NCI-H187 treated with DMSO at 0.1 percent for 48 hours (cell line): ENCODE data around the gene LZTS3.
A peak's percentile ranks its signal among the peaks of the same experiment; 100 is the strongest.
"Not testable (repeated sequence)": the region's sequence is repeated elsewhere in the genome, so short reads cannot be mapped to it uniquely, and the experiment has no call there.

ENCODE experiments used
- DNase-seq: peaks from one replicate; lab custom pipeline; 2025; lab: John Stamatoyannopoulos, UW

Gene LZTS3

DNA sequence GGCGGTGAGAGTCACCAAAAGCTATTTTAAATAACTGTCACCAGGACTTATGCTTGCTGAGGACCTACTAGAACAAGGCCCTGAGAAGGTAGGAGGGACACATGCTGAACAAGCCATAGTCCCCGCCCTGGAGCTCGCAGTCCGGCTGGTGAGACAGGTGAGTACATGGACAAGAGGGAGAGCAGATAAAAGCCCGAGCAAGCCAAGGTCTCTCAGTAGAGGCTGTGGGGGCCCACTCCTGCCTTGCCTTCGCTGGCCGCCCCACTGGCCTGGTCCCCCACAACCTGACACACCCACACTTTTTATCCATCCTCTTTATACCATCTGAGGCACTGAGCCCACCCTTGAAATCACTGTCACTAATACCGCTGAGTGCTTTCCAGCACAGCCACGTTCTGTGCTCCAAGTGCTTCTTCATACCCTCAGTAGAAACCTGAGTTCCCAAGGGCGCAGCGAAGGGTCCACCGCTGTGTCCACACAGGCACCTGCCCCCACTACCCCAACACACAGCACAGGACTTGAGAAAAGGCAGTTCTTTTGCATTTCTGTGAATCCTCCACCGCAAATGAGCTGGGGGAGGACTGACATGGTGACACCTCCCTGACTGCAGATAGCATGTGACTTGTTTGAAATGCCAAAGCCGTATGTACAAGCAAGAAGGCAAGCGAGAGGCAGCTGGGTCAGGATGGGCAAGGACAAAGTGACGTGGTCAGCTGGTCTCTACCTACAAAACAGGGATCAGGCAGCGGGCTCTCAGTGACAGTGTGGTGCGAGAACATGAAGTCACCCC lies 19.1 kb upstream of the LZTS3 start:
- DNase-seq, result no peak

DNA sequence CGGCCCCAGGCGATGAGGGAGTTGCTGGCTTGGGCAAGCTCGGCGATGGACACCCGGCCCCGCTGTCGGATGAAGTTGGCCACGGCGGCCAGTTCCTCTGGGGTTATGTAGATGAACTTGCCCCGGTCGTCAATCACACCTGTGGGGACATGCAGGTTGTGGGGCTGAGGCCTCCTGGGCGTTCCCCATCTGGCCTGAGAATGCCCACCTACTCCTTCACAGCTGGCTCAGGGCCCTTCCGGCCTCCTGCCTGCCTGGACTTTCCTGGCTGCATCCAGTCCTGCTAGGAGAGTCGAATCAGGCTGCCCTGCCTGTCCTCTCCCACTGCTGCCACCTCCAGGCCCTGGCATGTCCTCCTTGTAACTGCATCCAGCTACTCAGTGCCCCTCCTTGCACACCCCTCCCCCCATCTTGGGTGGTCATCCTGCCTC lies 17.3 kb upstream of the LZTS3 start:
- DNase-seq, result no peak

DNA sequence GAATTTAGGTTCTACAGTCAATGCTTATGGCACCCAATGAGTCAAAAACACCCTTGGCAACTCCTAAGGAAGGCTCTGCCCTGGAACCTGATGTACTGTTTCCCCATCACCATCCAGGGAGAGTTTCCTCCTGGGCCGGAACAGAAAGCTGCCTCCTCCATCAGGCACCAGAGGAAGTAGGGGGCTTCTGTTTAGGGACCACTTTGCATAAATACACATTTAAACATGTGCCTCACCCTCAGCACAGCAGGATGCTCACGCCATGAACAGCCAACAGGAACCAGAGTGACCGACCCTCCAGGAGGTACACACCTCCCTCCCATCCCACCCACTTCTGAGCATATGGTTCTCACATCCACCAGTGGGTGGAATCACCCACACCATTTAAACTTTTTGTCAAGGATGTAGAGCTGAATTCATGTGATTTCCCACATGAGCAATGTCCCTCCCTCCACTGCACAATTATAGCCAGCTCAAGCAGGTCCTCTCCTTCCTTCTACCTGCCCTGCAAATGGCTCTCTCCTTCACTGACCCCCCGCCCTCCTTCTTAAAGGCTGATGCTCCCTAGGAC lies 16.3 kb upstream of the LZTS3 start:
- no peak for DNase-seq

DNA sequence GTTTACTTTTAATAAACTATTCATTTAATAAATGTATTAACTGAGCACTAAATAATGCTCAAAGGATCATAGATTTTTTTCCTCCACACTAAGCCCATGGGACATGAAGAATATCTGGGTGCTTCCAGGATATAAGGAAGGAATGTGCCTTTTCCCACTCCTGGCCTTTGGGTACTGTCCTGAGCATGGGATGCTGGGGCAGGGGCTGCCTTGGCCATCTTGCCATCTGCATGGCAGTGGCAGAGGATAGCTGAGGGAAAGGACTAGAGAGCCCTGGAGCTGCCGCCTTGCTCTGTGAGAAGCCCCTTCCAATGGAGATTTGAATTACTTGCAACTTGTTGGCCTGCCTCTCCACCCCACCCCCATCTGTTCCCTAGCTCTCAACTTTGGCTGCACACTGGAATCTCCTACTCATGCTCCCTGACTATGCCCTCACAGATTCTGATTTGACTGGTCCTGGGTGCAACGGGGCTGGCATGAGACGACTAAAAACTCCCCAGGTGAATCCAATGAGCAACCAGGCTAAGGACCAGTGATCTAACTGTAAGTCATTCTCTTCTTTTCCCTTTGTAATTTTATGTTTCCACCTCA lies 15.6 kb upstream of the LZTS3 start:
- DNase-seq, result no peak

DNA sequence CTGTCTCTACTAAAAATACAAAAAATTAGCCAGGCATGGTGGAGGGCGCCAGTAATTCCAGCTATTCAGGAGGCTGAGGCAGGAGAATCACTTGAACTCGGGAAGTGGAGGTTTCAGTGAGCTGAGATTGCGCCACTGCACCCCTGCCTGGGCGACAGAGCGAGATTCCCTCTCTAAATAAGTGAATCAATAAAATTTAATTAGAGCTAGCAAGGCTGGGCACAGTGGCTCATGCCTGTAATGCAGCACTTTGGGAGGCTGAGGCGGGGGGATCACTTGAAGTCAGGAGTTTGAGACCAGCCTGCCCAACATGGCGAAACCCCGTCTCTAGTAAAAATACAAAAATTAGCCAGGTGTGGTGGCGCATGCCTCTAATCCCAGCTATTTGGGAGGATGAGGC lies 14.5 kb upstream of the LZTS3 start:
- not testable (repeated sequence) for DNase-seq

DNA sequence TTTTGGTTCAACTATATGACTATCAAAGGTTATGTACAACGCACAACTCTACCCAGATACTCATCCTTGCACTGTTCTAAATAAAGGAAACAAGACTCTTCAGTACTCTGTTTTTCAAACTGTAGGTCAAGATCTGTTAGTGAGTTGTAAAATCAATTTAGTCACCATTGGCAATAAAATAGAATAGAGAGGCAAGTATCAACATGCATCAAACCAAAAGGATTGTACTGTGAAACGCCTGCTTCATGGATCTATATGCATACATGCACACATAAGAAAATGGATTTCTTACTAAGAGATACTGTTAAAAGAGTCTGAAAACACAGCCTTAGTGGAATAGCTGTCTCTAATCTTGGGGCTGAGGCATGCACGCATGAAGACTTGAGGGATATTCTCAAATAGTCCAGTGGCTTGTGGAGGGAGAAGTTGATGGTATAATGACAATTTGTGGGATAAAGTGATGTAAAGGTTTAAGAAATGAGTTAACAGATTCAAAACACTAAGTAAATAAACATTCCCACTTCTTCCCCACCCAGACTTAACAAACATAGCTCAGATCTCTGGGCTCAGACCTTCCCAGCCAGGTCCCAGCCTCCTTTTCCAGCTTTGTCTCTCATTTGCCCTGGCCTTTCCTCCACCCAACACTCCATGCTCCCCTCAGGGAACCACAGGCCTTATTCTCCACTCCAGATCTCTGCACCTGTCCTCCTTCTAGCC lies 10.7 kb upstream of the LZTS3 start:
- peak; percentile 87 for DNase-seq

DNA sequence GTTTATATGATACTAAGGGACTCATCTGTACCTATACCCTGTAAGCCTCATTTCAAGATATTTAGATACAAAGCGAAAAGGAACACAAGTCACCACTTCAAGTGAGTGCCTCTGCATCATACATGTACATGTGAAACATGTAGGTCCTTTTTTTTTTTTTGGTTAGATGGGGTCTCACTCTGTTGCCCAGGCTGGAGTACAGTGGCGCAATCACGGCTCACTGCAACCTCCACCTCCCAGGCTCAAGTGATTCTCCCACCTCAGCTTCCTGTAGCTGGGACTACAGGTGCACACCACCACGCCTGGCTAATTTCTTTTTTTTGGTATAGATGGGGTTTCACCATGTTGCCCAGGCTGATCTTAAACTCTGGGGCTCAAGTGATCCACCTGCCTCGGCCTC lies 9.1 kb upstream of the LZTS3 start:
- not testable (repeated sequence) for DNase-seq

DNA sequence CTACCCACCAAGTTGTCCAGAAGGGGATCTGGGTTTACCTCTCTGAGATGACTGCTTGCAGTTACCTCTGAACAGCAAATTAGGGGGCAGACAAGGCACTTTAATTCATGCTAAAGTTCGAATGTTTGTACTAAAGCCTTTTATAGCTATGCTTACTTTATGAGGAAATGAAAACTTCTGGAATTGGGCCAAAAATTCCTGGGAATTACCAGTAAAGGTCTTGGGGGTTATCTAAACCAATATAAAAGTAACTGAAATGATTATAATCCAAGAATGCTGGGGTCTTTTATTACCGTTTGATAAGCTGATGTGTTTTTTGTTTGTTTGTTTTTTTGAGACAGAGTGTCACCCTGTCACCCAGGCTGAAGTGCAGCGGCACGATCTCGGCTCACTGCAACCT lies 7.9 kb upstream of the LZTS3 start:
- no peak for DNase-seq

DNA sequence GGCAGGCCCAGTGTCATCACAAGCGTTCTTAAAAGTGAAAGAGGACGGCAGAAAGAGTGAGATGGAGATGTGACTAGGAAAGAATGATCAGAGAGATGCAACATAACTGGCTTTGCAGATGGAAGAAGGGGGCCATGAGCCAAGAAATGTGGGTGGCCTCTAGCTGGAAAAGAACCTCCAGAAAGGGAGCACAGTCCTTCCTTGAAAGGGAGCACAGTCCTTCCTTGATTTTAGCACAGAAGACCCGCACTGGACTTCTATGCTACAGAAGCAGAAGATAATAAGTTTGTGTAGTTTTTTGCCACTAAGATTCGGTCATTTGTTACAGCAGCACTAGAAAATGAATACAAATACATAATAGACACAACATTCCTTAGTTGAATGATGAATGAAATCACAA lies 7.0 kb upstream of the LZTS3 start:
- no peak for DNase-seq

DNA sequence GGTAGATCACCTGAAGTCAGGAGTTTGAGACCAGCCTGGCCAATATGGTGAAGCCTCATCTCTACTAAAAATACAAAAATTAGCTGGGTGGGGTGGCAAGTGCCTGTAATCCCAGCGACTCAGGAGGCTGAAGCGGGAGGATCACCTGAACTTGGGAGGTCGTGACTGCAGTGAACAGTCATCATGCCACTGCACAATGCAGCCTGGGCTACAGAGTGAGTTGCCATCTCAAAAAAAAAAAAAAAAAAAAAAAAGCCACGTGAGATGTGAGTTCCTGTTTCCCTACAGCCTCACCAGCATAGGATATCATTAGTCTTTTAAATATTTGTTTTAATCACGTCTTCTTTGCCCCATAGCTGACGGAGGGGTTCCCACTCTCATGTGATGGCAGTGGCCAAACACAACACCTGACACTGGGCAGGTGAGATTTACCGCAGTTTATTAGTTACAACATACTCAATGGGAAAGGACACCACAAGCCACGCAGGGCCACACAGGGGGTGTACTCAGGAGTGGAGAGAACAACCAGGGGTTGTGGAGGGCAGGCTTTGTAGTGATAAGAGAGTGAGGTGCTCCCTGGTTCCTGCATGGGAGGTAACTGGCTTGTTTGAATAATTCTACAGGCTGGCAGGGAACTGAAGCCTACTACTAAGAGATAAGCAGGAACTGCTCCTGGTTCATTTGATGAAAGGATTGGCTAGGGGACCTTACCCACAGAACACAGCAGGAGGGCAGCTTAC lies 4.6 kb upstream of the LZTS3 start:
- no peak for DNase-seq

DNA sequence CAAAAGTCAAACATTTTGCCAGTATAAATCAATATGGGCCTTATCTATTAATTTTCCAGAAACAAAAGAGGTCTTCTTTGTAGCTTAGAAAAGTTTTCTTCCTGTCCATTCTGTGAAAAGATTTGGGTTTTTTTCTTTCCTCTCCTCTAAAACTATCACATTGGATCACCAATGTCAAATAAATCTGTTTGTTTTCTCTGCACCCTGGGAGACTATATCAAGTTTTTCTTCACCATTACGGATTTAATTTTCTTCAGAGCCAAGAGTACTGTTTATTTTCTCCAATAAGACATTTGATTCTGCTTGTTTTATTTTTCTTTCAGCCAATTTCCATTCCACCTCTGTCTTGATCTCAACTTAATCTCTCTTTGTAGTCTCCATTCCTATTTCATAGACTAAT lies 1.9 kb upstream of the LZTS3 start:
- DNase-seq, result no peak

DNA sequence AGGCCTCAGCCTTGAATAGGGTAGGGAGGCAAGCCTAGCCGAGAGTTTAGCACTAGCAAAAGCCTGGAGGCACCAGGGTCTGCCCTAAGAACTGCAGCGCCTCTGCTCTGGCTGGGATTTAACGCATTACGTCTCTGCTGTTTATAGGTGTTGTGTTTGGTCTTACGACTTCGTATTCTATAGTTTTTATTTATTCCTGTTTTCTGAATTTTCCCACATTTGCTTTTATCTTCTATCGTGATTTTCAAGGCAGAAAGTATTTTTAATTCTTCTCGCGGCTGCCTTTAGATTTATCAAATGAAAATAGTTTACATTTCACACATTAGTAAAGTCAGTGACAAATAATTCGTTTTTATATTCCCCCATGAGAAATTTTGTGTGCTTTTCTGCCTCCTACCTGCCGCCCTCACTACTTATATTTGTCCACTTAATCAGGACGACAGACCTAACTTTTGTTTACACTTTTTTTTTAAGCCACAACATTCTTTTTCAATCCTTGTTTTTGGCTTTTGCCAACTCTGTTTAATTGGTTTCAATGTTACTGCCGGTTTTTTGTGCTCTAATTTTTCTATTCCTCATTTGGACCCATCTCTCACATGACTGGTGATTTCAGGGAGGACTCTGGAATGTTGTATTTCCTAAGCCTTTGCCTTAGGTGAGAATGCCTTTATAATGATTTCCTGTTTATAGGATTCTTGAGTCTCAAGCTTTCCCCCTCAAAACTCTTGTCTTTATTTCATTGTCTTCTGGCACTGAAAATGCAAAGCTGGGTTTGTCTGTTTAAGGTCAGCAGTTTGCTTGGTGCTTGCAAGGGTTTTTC lies 1.3 kb upstream of the LZTS3 start:
- DNase-seq, result no peak

DNA sequence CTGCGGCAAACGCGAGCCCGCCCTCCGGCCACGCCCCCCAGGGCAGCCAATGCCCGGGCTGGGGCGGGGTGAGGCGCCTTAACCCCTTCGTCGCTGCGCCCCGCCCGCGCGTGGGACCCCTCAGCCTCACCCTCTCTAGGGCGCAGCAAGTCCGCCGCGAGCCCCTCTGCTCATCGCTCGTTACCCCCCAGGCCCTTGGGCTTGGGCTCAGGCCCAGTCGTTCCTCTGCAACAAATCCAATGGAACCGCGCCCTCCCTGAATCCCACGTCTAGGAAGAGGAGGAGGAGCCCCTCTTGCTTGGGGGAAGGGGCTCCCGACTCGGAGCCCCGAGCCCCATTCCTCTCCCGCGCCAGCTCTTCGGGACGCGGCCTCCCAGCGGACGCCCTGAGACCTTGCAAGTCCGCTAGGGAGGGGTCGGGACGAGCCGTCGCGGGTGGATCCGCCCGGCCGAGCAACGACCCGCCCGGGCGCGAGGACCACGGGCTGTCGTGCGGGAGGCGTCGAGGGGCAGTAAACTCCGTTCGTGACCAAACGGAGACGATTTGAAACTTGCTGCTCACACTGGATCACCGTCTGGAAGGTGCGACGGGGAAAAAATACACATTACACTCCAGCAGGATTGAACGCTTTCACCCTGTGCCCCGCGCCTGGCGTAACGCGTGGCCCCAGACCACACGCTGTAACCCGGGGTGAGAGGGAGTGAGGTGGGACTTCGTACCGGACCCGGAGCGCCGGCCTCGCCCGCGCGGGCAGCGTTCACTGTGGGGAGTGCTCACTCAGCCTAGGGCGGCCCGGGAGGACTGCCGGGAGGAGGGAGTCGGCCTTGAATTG lies 477 bp upstream of the LZTS3 start:
- DNase-seq, result peak; percentile 51

DNA sequence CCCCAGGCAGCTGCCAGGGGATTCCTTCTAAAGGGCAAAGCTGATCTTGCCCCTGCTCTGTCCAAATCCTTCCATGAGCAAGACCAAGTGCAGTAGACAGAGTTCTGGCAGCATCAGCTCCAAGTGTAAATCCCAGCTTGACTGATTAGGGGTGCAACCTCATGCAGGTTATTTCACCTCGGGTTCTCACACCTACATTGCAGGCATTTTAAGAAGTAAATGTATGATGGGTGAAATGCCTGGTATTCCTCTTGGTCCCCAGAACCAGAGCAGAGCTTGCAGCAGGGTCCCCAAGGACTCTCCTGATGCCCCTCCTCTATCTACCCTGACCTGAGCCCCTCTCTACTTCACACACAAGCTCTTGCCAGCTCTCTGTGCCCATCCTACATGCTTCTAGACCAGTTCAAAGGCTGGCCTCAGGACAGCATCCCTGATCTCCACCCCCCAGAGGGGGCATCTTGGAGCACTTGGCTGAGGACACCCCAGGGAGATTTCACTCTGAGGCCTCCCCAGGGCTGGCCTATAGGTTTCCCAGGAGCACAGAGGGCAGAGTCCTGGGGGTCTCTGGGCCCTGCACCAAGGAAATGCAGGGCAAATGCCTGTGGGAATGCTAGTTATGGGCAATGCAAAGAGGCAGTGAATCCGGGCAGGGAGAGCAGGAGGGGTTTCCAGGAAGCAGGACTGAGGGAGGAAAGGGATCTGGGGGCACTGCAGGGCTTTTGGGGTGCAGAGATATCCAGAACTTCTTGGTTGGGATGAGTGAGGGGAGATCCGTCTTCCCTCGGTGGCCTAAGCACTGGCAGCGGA lies 1.0 kb downstream of the LZTS3 start:
- DNase-seq, result no peak

DNA sequence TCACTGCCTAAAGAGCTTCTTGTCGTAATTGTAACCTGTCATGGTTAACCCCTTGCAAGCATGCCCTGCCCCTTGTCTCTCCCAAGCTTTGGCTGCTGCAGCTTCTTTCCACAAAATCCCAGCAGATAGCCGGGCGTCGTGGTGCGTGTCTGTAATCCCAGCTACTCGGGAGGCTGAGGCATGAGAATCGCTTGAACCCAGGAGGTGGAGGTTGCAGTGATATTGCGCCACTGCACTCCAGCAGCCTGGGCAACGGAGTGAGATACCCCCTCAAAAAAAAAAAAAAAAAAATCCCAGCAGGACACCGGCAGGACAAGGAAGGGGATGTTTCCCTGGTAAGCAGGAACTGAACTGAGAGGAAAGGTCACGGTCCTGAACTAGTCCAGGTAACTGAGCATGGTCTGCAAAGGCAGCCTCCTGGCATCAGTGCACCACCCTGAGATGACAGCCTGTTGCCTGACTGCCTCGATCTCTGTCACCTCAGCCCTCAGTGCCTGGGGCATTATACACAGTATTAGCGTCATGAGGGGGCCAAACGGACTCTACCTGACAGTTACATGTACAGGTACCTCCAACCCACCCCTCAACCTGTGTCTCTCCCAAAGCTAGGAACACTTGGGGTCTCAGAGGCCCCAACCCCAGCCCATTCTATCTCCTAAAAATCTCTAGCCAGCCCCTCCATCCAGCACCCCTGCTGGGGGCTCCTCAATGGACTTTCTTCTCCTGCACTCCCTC lies 1.8 kb downstream of the LZTS3 start:
- DNase-seq, result no peak

DNA sequence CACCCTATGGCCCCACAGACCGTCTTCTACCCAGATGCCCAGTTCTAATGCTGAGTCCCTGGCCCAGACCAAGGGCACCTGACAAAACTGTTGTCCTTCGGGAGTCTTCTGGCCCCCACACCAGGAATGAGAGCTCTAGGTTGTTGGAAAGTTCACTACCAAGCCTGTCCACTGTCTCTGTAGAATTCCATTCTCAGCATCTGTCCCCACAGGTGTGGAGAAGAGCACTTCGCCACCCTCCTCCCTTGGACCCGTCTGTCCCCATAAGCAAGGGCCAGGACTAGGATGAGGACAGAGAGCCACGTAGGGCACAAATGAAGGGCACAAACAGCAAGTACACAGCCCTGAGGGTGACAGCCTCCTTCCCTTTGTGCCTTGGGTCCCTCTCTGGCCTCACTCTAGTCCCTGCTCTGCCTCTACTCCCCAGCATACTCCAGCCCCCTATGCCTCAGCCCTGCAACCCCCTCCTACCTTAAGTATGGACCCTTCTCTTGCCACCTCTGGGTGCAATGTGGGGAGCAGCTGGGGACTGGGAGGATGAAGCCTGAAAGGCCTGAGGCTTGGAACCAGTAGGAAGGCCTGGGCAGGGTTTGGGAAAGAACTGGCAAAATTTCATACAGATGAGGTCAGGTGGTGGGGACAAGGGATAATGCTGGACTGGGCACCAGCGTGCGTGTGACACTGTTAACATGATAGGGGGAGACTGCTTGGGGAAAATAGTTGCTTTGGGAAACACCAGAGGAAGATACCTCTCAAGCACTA lies 4.3 kb downstream of the LZTS3 start:
- DNase-seq, result no peak

DNA sequence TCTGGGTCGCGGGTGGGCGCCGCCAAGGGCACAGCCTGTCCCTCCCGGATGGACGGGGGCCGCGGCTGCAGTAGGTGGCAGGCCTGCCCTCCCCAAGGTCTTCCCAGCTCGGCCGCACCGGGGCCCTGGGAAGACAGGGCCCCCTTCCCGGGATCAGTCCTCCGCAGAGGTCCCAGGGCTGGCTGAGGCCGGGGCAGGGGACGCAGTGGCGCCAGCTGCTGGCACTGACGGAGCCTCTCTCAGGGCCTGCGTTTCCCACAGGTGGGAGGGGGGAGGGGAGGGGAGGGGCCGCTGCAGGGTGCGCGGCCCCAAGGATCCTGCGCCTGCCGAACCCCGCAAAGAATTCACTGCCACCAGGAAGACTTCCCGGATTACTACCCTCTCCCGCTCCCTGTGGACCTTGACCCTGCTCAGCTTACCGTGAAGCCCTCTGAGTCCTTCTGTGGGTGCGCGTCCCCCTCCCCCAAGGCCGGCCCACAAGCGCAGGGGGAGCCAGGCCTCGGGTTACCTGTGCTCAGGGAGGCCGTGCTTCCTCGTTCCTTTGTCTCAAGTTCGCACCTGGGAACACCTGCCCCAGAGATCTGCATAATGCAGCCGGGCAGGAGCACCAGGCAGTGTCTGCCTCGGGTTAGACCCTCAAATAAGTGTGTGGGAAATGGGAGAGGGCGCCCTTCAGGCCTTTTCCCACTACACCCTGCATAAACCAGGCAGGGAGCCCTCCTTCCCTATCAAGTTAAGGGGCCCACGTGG lies 5.1 kb downstream of the LZTS3 start:
- no peak for DNase-seq
